ENCODE data around the gene FEM1B.
A peak's percentile ranks its signal among the peaks of the same experiment; 100 is the strongest.

Gene FEM1B

GRCh38 chr15:68274201-68274848 lies 3.2 kb upstream of the FEM1B start:
- Histone ChIP-seq H3K27ac (ENCODE audit: low read depth, low read length) (no peak overlapping the region), H3K9me3 (ENCODE audit: control insufficient read depth in 1 of 2, low read length in 2 of 2) (no peaks in the 10 kb centered on the region), H3K4me3 (ENCODE audit: low read depth in 1 of 2, low read length in 2 of 2) (no peak overlapping the region), H3K36me3 (ENCODE audit: control insufficient read depth in 1 of 2, insufficient read depth in 2 of 2, low read length in 2 of 2) (no peaks in the 10 kb centered on the region), H3K27me3 (ENCODE audit: control insufficient read depth in 1 of 2, insufficient read depth in 2 of 2, low read length in 2 of 2) (no peaks in the 10 kb centered on the region), H3K4me1 (ENCODE audit: control insufficient read depth in 1 of 2, insufficient read depth in 2 of 2, low read length in 2 of 2) (peaks cover 16 to 24% of the 10 kb centered on the region in 2 donors), H3K9ac (ENCODE audit: low read depth in 1 of 2, low read length in 2 of 2) (no peak overlapping the region)

- Histone ChIP-seq H3K9me3 (ENCODE audit: control insufficient read depth in 1 of 2, low read length in 2 of 2) (no peaks in the 10 kb centered on the region), H3K36me3 (ENCODE audit: control insufficient read depth in 1 of 2, insufficient read depth in 2 of 2, low read length in 2 of 2) (no peaks in the 10 kb centered on the region), H3K4me1 (ENCODE audit: control insufficient read depth in 1 of 2, insufficient read depth in 2 of 2, low read length in 2 of 2) (peaks cover 25 to 33% of the 10 kb centered on the region in 2 donors), H3K27ac (ENCODE audit: low read depth, low read length) (no peak overlapping the region), H3K9ac (ENCODE audit: low read depth in 1 of 2, low read length in 2 of 2) (no peak overlapping the region), H3K4me3 (ENCODE audit: low read depth in 1 of 2, low read length in 2 of 2) (no peak overlapping the region), H3K27me3 (ENCODE audit: control insufficient read depth in 1 of 2, insufficient read depth in 2 of 2, low read length in 2 of 2) (no peaks in the 10 kb centered on the region)
Observed at GRCh38 chr15:68275165-68275746, 2.3 kb upstream of the FEM1B start.

- peak overlapping the region; percentile 93 to 99 for H3K9ac ChIP-seq (ENCODE audit: low read depth in 1 of 2, low read length in 2 of 2)
- peak overlapping the region; percentile 98 for H3K27ac ChIP-seq (ENCODE audit: low read depth, low read length)
- H3K27me3 ChIP-seq (ENCODE audit: control insufficient read depth in 1 of 2, insufficient read depth in 2 of 2, low read length in 2 of 2), result no peaks in the 10 kb centered on the region
- H3K36me3 ChIP-seq (ENCODE audit: control insufficient read depth in 1 of 2, insufficient read depth in 2 of 2, low read length in 2 of 2), result no peaks in the 10 kb centered on the region
- H3K9me3 ChIP-seq (ENCODE audit: control insufficient read depth in 1 of 2, low read length in 2 of 2), result no peaks in the 10 kb centered on the region
- peaks cover 36 to 42% of the 10 kb centered on the region in 2 donors for H3K4me1 ChIP-seq (ENCODE audit: control insufficient read depth in 1 of 2, insufficient read depth in 2 of 2, low read length in 2 of 2)
- H3K4me3 ChIP-seq (ENCODE audit: low read depth in 1 of 2, low read length in 2 of 2), result peak overlapping the region; percentile 95 to 96
Observed at GRCh38 chr15:68276668-68277067, 877 bp upstream of the FEM1B start.

DNA sequence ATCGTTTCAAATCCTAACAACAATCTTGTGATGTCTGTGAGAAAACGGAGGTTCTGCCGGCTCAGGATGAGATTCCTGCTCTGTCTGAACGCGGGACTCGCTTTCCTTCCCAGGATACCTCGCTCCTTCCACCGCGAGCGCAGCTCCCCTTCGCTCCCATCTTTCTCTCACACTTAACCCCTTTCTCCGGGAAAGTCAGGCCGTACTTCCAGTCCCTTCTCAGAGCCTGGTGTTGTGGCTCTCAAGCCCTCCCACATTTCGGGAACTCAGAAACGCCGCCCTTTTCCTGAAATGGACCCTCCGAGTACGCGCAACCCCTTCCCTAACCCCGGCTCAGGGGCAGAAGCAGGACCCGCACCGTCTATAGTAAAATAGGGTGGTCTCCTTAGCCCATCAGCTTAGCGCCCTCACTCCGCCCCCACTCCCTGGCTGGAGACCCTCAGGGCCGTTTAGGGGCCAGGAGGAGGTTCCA lies 378 bp upstream of the FEM1B start:
- H3K4me3 ChIP-seq (ENCODE audit: low read depth in 1 of 2, low read length in 2 of 2), result peak overlapping the region; percentile 95 to 96
- peak overlapping the region; percentile 93 to 99 for H3K9ac ChIP-seq (ENCODE audit: low read depth in 1 of 2, low read length in 2 of 2)
- no peaks in the 10 kb centered on the region for H3K9me3 ChIP-seq (ENCODE audit: control insufficient read depth in 1 of 2, low read length in 2 of 2)
- H3K27ac ChIP-seq (ENCODE audit: low read depth, low read length), result peak overlapping the region; percentile 98
- peaks cover 36 to 47% of the 10 kb centered on the region in 2 donors for H3K4me1 ChIP-seq (ENCODE audit: control insufficient read depth in 1 of 2, insufficient read depth in 2 of 2, low read length in 2 of 2)
- H3K36me3 ChIP-seq (ENCODE audit: control insufficient read depth in 1 of 2, insufficient read depth in 2 of 2, low read length in 2 of 2), result no peaks in the 10 kb centered on the region
- H3K27me3 ChIP-seq (ENCODE audit: control insufficient read depth in 1 of 2, insufficient read depth in 2 of 2, low read length in 2 of 2), result no peaks in the 10 kb centered on the region

DNA sequence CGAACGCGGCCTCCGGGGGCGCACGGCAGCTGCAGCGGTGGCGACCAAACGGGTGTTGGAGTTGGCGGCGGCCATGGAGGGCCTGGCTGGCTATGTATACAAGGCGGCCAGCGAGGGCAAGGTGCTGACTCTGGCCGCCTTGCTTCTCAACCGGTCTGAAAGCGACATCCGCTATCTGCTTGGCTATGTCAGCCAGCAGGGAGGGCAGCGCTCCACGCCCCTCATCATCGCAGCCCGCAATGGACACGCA lies 725 bp downstream of the FEM1B start:
- Histone ChIP-seq H3K4me3 (ENCODE audit: low read depth in 1 of 2, low read length in 2 of 2) (peak overlapping the region; percentile 95 to 96), H3K9me3 (ENCODE audit: control insufficient read depth in 1 of 2, low read length in 2 of 2) (no peaks in the 10 kb centered on the region), H3K27ac (ENCODE audit: low read depth, low read length) (peak overlapping the region; percentile 98), H3K27me3 (ENCODE audit: control insufficient read depth in 1 of 2, insufficient read depth in 2 of 2, low read length in 2 of 2) (no peaks in the 10 kb centered on the region), H3K9ac (ENCODE audit: low read depth in 1 of 2, low read length in 2 of 2) (peak overlapping the region; percentile 93 to 99), H3K4me1 (ENCODE audit: control insufficient read depth in 1 of 2, insufficient read depth in 2 of 2, low read length in 2 of 2) (peaks cover 36 to 55% of the 10 kb centered on the region in 2 donors), H3K36me3 (ENCODE audit: control insufficient read depth in 1 of 2, insufficient read depth in 2 of 2, low read length in 2 of 2) (no peaks in the 10 kb centered on the region)

- H3K27ac ChIP-seq (ENCODE audit: low read depth, low read length), result peak overlapping the region; percentile 98
- H3K4me1 ChIP-seq (ENCODE audit: control insufficient read depth in 1 of 2, insufficient read depth in 2 of 2, low read length in 2 of 2), result peaks cover 36 to 54% of the 10 kb centered on the region in 2 donors
- peak overlapping the region; percentile 95 to 96 for H3K4me3 ChIP-seq (ENCODE audit: low read depth in 1 of 2, low read length in 2 of 2)
- H3K9me3 ChIP-seq (ENCODE audit: control insufficient read depth in 1 of 2, low read length in 2 of 2), result no peaks in the 10 kb centered on the region
- peak overlapping the region; percentile 93 to 99 for H3K9ac ChIP-seq (ENCODE audit: low read depth in 1 of 2, low read length in 2 of 2)
- H3K27me3 ChIP-seq (ENCODE audit: control insufficient read depth in 1 of 2, insufficient read depth in 2 of 2, low read length in 2 of 2), result no peaks in the 10 kb centered on the region
- H3K36me3 ChIP-seq (ENCODE audit: control insufficient read depth in 1 of 2, insufficient read depth in 2 of 2, low read length in 2 of 2), result no peaks in the 10 kb centered on the region
Observed at GRCh38 chr15:68278595-68279405, 1.3 kb downstream of the FEM1B start.

- H3K9ac ChIP-seq (ENCODE audit: low read depth in 1 of 2, low read length in 2 of 2), result peak overlapping the region; percentile 23 to 93
- H3K36me3 ChIP-seq (ENCODE audit: control insufficient read depth in 1 of 2, insufficient read depth in 2 of 2, low read length in 2 of 2), result peaks cover 0 to 10% of the 10 kb centered on the region in 2 donors
- no peak overlapping the region for H3K27ac ChIP-seq (ENCODE audit: low read depth, low read length)
- H3K9me3 ChIP-seq (ENCODE audit: control insufficient read depth in 1 of 2, low read length in 2 of 2), result peaks cover 0 to 3% of the 10 kb centered on the region in 2 donors
- H3K27me3 ChIP-seq (ENCODE audit: control insufficient read depth in 1 of 2, insufficient read depth in 2 of 2, low read length in 2 of 2), result no peaks in the 10 kb centered on the region
- peaks cover 36 to 47% of the 10 kb centered on the region in 2 donors for H3K4me1 ChIP-seq (ENCODE audit: control insufficient read depth in 1 of 2, insufficient read depth in 2 of 2, low read length in 2 of 2)
- peak overlapping the region; percentile 95 to 96 for H3K4me3 ChIP-seq (ENCODE audit: low read depth in 1 of 2, low read length in 2 of 2)
Observed at GRCh38 chr15:68279779-68280753, 2.5 kb downstream of the FEM1B start.

DNA sequence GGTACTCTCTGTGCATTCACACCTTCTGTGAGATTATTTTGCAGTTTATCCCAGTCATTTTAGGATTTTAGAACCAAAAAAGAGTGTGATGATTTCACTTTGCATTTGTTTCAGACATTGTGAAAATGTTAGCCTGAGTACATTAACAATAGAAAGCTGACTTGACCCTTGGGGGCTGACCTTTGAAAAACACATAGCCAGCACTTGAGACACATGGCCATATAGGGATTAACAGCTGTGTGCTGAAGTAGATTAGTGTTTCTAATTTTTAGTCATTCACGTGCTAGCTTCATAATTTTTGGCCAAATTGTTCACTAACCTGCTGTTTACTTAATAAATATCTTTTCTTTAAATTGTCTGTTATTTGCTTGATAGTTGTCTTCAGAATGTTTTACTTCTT lies 3.5 kb downstream of the FEM1B start:
- peaks cover 0 to 3% of the 10 kb centered on the region in 2 donors for H3K9me3 ChIP-seq (ENCODE audit: control insufficient read depth in 1 of 2, low read length in 2 of 2)
- H3K9ac ChIP-seq (ENCODE audit: low read depth in 1 of 2, low read length in 2 of 2), result peak overlapping the region in 1 of 2 donors; percentile 93
- H3K36me3 ChIP-seq (ENCODE audit: control insufficient read depth in 1 of 2, insufficient read depth in 2 of 2, low read length in 2 of 2), result peaks cover 0 to 14% of the 10 kb centered on the region in 2 donors
- peaks cover 42 to 54% of the 10 kb centered on the region in 2 donors for H3K4me1 ChIP-seq (ENCODE audit: control insufficient read depth in 1 of 2, insufficient read depth in 2 of 2, low read length in 2 of 2)
- no peaks in the 10 kb centered on the region for H3K27me3 ChIP-seq (ENCODE audit: control insufficient read depth in 1 of 2, insufficient read depth in 2 of 2, low read length in 2 of 2)
- H3K27ac ChIP-seq (ENCODE audit: low read depth, low read length), result no peak overlapping the region
- H3K4me3 ChIP-seq (ENCODE audit: low read depth in 1 of 2, low read length in 2 of 2), result peak overlapping the region; percentile 95 to 96

- no peak overlapping the region for H3K27ac ChIP-seq (ENCODE audit: low read depth, low read length)
- H3K4me1 ChIP-seq (ENCODE audit: control insufficient read depth in 1 of 2, insufficient read depth in 2 of 2, low read length in 2 of 2), result peaks cover 36 to 48% of the 10 kb centered on the region in 2 donors
- no peaks in the 10 kb centered on the region for H3K27me3 ChIP-seq (ENCODE audit: control insufficient read depth in 1 of 2, insufficient read depth in 2 of 2, low read length in 2 of 2)
- peaks cover 0 to 14% of the 10 kb centered on the region in 2 donors for H3K36me3 ChIP-seq (ENCODE audit: control insufficient read depth in 1 of 2, insufficient read depth in 2 of 2, low read length in 2 of 2)
- peaks cover 0 to 3% of the 10 kb centered on the region in 2 donors for H3K9me3 ChIP-seq (ENCODE audit: control insufficient read depth in 1 of 2, low read length in 2 of 2)
- H3K4me3 ChIP-seq (ENCODE audit: low read depth in 1 of 2, low read length in 2 of 2), result no peak overlapping the region
- no peak overlapping the region for H3K9ac ChIP-seq (ENCODE audit: low read depth in 1 of 2, low read length in 2 of 2)
Observed at GRCh38 chr15:68283401-68283800, 5.9 kb downstream of the FEM1B start.

All from duodenal mucosa (tissue), 2 donors.